Stimulated activated effector memory CD8-positive, alpha-beta T cell treated with anti-CD3 and anti-CD28 coated beads, Interleukin-12 subunit alpha, Interleukin-12 subunit beta, amount 100 ng/mL, for 72 hours (primary cell): Measurements from ENCODE around the gene SLC38A2.

Source experiments
- ATAC-seq: fragments of 150-1000 bp; cut with Tn5 transposase; 2 replicates; pipeline ENCODE4 v1.10.0; 2021
- DNase-seq, 2 donors: peaks; one replicate each; pipeline ENCODE4 v3.0.0; 2021 to 2022; ENCODE audit warnings: low spot score in 2 of 2
- H3K27ac Mint-ChIP-seq: one replicate; pipeline ENCODE4 v1.8.0; 2022; ENCODE audit warnings: mild to moderate bottlenecking, mixed read lengths
- H3K36me3 Mint-ChIP-seq: one replicate; pipeline ENCODE4 v1.8.0; 2022; ENCODE audit warnings: mild to moderate bottlenecking, mixed read lengths
- H3K4me1 Mint-ChIP-seq: one replicate; pipeline ENCODE4 v1.8.0; 2022; ENCODE audit warnings: mixed read lengths
- H3K4me3 Mint-ChIP-seq: one replicate; pipeline ENCODE4 v1.8.0; 2022; ENCODE audit warnings: mild to moderate bottlenecking, mixed read lengths
- H3K9me3 Mint-ChIP-seq: one replicate; pipeline ENCODE4 v1.8.0; 2022; ENCODE audit warnings: mixed read lengths

SLC38A2 gene

GRCh38 chr12:46363582-46364299 is 8.8 kb downstream of the SLC38A2 start:
- Mint-ChIP-seq H3K9me3 (no peaks in the 10 kb centered on the region), H3K4me3 (no peak overlapping the region), H3K4me1 (peaks cover 63% of the 10 kb centered on the region), H3K36me3 (peaks cover 100% of the 10 kb centered on the region), H3K27ac (peak overlapping the region; percentile 13)
- no peak for DNase-seq
- no peak for ATAC-seq

DNA sequence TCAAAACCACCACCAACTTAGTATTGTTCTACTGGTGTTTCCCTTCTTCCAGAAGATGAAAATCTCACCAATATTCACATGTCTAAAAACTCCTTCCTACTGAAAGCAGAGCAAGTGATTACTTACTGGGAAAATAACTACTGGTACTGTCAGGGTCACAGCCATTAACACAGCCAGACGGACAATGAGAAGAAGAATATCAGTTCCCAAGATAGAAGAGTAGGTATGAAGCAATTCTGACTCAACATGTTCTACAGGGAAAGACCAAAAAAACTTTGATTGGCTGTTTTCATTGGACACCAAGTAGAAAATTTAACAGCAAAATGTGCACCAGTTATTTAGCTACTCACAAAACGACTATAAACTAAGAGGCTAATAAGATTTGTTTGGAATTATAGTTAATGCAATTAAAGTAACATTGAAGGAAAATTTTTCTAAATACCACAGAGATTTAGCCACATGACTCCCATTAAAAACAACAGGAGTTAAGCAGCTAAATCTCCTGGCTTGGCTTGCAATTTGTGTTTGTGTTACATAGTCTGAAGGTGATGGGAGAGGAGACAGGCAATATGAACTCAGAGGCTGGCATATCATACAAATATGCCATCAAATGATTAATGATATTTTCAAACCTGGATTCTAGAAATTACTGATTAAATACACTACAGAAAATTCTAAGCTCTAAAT is 9.5 kb downstream of the SLC38A2 start:
- Mint-ChIP-seq H3K9me3 (no peaks in the 10 kb centered on the region), H3K27ac (peak overlapping the region; percentile 13), H3K4me1 (peaks cover 61% of the 10 kb centered on the region), H3K36me3 (peaks cover 100% of the 10 kb centered on the region), H3K4me3 (no peak overlapping the region)
- DNase-seq = no peak
- ATAC-seq = no peak

GRCh38 chr12:46361667-46362034 is 10.9 kb downstream of the SLC38A2 start:
- Mint-ChIP-seq H3K9me3 (no peaks in the 10 kb centered on the region), H3K4me1 (peaks cover 47% of the 10 kb centered on the region), H3K4me3 (no peak overlapping the region), H3K36me3 (peaks cover 90% of the 10 kb centered on the region), H3K27ac (peak overlapping the region; percentile 51)
- ATAC-seq (no peak), DNase-seq (no peak)

DNA sequence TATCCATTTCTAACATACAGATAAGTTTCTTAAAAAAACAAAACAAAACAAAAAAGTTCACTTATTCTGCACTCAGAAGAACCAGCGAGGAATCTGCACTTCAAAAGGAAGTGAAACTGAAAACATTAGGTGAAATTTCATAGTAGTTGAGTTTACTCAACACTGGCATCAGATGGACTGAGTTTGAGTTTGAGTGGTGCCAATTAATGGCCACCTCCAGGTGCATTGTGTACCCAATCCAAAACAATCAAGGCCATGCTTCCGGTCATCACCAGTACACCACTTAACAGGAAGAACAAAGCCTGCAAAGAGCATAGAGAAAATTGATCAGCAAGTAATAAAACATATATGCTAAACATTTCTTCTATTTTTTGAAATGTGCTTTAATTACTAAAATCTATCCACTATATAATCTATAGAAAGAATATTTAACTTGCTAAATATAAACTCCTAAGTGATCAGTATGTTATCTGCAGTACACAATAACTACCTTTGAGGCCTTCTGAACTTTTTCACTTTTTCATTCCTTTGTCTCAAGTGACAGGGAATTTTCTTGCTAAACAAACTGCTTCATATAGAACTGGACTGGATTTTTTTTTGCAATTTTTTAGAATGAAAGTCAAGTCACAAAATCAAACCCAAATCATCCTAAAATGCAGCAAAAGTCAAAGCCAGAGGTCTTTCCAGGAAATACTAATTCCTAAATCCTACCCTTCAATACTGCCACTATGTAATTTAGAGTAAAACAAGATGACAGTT is 11.5 kb downstream of the SLC38A2 start:
- Mint-ChIP-seq H3K9me3 (no peaks in the 10 kb centered on the region), H3K27ac (no peak overlapping the region), H3K4me1 (peaks cover 47% of the 10 kb centered on the region), H3K4me3 (no peak overlapping the region), H3K36me3 (peaks cover 85% of the 10 kb centered on the region)
- DNase-seq (no peak), ATAC-seq (peak; percentile 29)

DNA sequence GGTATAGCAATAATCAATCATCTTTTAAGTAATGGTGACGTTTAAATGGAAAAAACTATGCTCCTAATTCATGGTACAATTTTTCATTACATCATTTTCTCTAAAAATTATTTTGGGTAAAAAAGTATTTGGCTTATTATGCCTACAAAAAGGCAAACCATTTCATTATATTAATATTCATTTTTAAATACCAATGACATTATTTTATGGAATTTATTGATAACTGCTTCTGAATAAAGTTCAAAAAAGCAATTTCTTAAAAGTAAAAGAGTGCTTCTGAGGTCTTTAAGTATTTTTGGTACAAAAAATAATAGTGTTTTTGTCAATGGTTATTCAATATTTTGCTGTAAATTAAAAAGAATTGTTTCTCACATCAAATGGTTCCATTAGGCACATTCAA is 12.2 kb downstream of the SLC38A2 start:
- Mint-ChIP-seq H3K9me3 (no peaks in the 10 kb centered on the region), H3K4me3 (no peak overlapping the region), H3K4me1 (peaks cover 47% of the 10 kb centered on the region), H3K36me3 (peaks cover 82% of the 10 kb centered on the region), H3K27ac (no peak overlapping the region)
- ATAC-seq = no peak
- no peak for DNase-seq

DNA sequence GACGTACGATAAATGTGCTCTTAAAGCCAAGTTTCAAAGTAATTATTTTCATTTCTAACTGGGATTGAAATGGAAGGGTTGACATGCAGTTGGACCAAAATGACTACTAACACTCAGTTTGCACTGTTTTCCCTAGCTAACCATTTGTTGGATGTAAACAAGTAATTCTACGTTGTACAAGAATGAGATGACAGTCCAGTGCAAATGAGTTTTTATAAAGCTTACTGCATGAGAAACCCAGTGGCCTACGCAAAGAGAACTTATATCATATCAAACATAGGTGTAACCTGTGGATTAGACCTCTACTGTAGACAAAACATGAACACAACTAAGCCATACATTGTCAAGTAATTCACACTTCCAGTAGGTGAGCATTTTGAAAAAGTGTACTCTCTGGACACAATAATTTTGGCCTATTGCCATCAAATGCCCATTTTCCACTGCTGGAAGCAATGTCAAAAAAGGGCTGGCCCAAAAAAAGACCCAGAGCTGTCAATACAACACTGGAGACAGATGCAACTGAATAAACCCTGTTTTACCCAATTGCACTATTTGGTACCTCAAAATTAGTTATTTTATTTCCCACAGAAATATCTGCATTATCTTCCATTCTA is 12.8 kb downstream of the SLC38A2 start:
- Mint-ChIP-seq H3K9me3 (no peaks in the 10 kb centered on the region), H3K27ac (no peak overlapping the region), H3K4me3 (no peak overlapping the region), H3K36me3 (peaks cover 76% of the 10 kb centered on the region), H3K4me1 (peaks cover 41% of the 10 kb centered on the region)
- DNase-seq (no peak), ATAC-seq (no peak)

- peaks cover 68% of the 10 kb centered on the region for H3K36me3 Mint-ChIP-seq
- no peak overlapping the region for H3K27ac Mint-ChIP-seq
- peaks cover 43% of the 10 kb centered on the region for H3K4me1 Mint-ChIP-seq
- no peak for ATAC-seq
- no peaks in the 10 kb centered on the region for H3K9me3 Mint-ChIP-seq
- H3K4me3 Mint-ChIP-seq = no peak overlapping the region
- DNase-seq = no peak
Measured at GRCh38 chr12:46358791-46359666, 13.5 kb downstream of the SLC38A2 start.

- DNase-seq (no peak), ATAC-seq (no peak)
- Mint-ChIP-seq H3K4me1 (peaks cover 44% of the 10 kb centered on the region), H3K36me3 (peaks cover 61% of the 10 kb centered on the region), H3K4me3 (no peak overlapping the region), H3K9me3 (no peaks in the 10 kb centered on the region), H3K27ac (peak overlapping the region; percentile 40)
Measured at GRCh38 chr12:46358325-46358700, 14.3 kb downstream of the SLC38A2 start.

GRCh38 chr12:46357438-46358324 is 14.9 kb downstream of the SLC38A2 start:
- DNase-seq (no peak), ATAC-seq (no peak)
- Mint-ChIP-seq H3K27ac (peak overlapping the region; percentile 40), H3K9me3 (no peaks in the 10 kb centered on the region), H3K4me3 (no peak overlapping the region), H3K4me1 (peaks cover 39% of the 10 kb centered on the region), H3K36me3 (peaks cover 55% of the 10 kb centered on the region)

DNA sequence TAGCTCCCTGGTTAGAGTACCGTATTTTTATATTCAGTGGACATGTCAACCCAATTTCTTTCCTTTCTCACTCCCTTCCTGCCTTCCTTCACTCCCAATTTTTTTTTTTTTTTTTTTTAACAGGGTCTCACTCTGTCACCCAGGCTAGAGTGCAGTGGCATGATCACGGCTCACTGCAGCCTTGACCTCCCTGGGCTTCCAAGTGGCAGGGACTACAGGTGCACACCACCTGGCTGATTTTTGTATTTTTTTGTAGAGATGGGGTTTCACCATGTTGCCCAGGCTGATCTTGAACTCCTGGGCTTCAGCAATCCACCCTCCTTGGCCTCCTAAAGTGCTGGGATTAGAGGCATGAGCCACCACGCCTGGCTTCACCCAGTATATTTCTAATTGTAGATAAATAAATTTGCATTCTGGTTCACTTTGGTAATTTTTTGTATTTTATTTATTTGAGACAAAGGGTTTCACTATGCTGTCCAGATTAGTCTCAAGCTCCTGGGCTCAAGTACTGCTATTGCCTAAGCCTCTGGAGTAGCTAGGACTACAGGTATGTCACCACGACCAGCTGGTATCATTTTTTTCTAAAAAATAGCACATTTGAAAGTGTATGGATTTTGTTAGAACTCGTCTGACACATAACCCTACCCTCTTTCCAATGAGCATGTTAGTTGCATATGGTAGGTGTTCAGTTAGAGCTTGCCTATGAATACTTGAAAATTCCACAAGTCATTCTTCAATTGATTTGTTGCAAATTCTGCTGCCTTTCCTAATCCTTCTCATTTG is 15.7 kb downstream of the SLC38A2 start:
- Mint-ChIP-seq H3K27ac (peak overlapping the region; percentile 56), H3K4me1 (peaks cover 32% of the 10 kb centered on the region), H3K4me3 (no peak overlapping the region), H3K36me3 (peaks cover 46% of the 10 kb centered on the region), H3K9me3 (no peaks in the 10 kb centered on the region)
- no peak for ATAC-seq
- no peak for DNase-seq

GRCh38 chr12:46354802-46355199 is 17.8 kb downstream of the SLC38A2 start:
- ATAC-seq = no peak
- Mint-ChIP-seq H3K27ac (no peak overlapping the region), H3K4me3 (no peak overlapping the region), H3K9me3 (no peaks in the 10 kb centered on the region), H3K36me3 (peaks cover 26% of the 10 kb centered on the region), H3K4me1 (peaks cover 22% of the 10 kb centered on the region)
- no peak for DNase-seq

- Mint-ChIP-seq H3K36me3 (peaks cover 20% of the 10 kb centered on the region), H3K4me1 (peaks cover 20% of the 10 kb centered on the region), H3K4me3 (no peak overlapping the region), H3K9me3 (no peaks in the 10 kb centered on the region), H3K27ac (peak overlapping the region; percentile 35)
- DNase-seq = no peak
- peak; percentile 71 for ATAC-seq
Measured at GRCh38 chr12:46354111-46354801, 18.3 kb downstream of the SLC38A2 start.
